Gastroesophageal sphincter (tissue), 4 donors: Measurements from ENCODE around the gene ITGAE. TPM values are rescaled to one million over a fixed set of nuclear protein-coding genes. Genes with fewer than 3 reads are reported as not detected.

Source experiments
- ATAC-seq: fragments of 150-250 bp; one replicate; pipeline ENCODE4 v1.9.1; 2016; ENCODE audit warnings: mild to moderate bottlenecking, moderate library complexity
- H3K27ac ChIP-seq, 4 donors: fragments of 200-600 bp; sonication (generic) in 3 of 4; 1 replicate in 3 of 4; 2 replicates in 1 of 4; pipeline ENCODE4 v1.5.1; 2016 to 2019
- H3K27me3 ChIP-seq: fragments of 200-600 bp; sonication (generic); one replicate; pipeline ENCODE4 v1.5.1; 2019
- H3K36me3 ChIP-seq, 2 donors: fragments of 200-600 bp; sonication (generic); one replicate each; pipeline ENCODE4 v1.5.1; 2019; ENCODE audit warnings: control low read depth in 1 of 2
- H3K4me1 ChIP-seq, 3 donors: fragments of 200-600 bp; sonication (generic); 1 replicate in 2 of 3; 2 replicates in 1 of 3; pipeline ENCODE4 v1.5.1; 2016 to 2019; ENCODE audit warnings: control low read depth in 2 of 3
- H3K4me3 ChIP-seq, 2 donors: fragments of 200-600 bp; sonication (generic); one replicate each; pipeline ENCODE4 v1.5.1; 2019; ENCODE audit warnings: mild to moderate bottlenecking in 1 of 2, moderate library complexity in 1 of 2
- H3K9me3 ChIP-seq, 3 donors: fragments of 200-600 bp; sonication (generic); one replicate each; pipeline ENCODE4 v1.5.1; 2017 to 2019; ENCODE audit warnings: control low read depth in 2 of 3
- EP300 ChIP-seq: sonication (generic); formaldehyde crosslinking; IDR thresholded peaks from one replicate; pipeline ENCODE4 v1.6.1; 2017; ENCODE audit warnings: antibody characterized with exemption, mild to moderate bottlenecking
- POLR2A ChIP-seq, 2 donors: fragments of 450-650 bp; IDR thresholded peaks; one replicate each; pipeline ENCODE4 v1.6.1; 2017; ENCODE audit warnings: antibody characterized with exemption in 2 of 2, mild to moderate bottlenecking in 2 of 2, moderate library complexity in 1 of 2
- POLR2AphosphoS5 ChIP-seq: sonication (generic); formaldehyde crosslinking; IDR thresholded peaks from one replicate; pipeline ENCODE4 v1.6.1; 2017; ENCODE audit warnings: antibody characterized with exemption
- WGBS, 2 donors: methylation state at CpG; one replicate each; pipeline ENCODE4 v1.1.5; 2018; ENCODE audit warnings: low coverage in 1 of 2; 5-methylcytosine and 5-hydroxymethylcytosine counted together
- total RNA-seq, 4 donors: library from RNA; depleted of rRNA; stranded (reverse); fragments of >200 nt; gene quantifications; one replicate each; pipeline ENCODE4 v1.1.0, GENCODE V29; 2016
- TF ChIP-seq, protein P1 (sequence below), 4 experiments: fragments of 200-600 bp in 2 of 4; fragments of 450-650 bp in 2 of 4; sonication (generic) in 1 of 4; IDR thresholded peaks; one replicate each; pipeline ENCODE4 v1.5.1; 2017 to 2019; ENCODE audit warnings: antibody characterized with exemption in 4 of 4, mild to moderate bottlenecking in 2 of 4, moderate library complexity in 2 of 4

Gene ITGAE
- total RNA-seq, 4 donors from 2014 or later, result 20.3 to 35.2 (median 21.7) TPM

- ATAC-seq, result no peak
- H3K9me3 ChIP-seq, result no peaks in the 10 kb centered on the region
- peaks cover 0 to 34% of the 10 kb centered on the region in 2 donors for H3K36me3 ChIP-seq
- peaks cover 0 to 48% (median 24%) of the 10 kb centered on the region in 3 donors for H3K4me1 ChIP-seq
- WGBS, 2 donors, result 16 to 25% methylated on average over 5 to 6 of the region's 6 CpGs
- H3K4me3 ChIP-seq, result peak overlapping the region; percentile 72 to 77
- H3K27me3 ChIP-seq, result no peaks in the 10 kb centered on the region
- H3K27ac ChIP-seq, result peak overlapping the region; percentile 6 to 92 (median 88)
- TF ChIP-seq POLR2AphosphoS5 (no peak), POLR2A (IDR thresholded peaks at IDR 0.05) (no peak), EP300 (no peak)
- TF ChIP-seq, protein P1, sequence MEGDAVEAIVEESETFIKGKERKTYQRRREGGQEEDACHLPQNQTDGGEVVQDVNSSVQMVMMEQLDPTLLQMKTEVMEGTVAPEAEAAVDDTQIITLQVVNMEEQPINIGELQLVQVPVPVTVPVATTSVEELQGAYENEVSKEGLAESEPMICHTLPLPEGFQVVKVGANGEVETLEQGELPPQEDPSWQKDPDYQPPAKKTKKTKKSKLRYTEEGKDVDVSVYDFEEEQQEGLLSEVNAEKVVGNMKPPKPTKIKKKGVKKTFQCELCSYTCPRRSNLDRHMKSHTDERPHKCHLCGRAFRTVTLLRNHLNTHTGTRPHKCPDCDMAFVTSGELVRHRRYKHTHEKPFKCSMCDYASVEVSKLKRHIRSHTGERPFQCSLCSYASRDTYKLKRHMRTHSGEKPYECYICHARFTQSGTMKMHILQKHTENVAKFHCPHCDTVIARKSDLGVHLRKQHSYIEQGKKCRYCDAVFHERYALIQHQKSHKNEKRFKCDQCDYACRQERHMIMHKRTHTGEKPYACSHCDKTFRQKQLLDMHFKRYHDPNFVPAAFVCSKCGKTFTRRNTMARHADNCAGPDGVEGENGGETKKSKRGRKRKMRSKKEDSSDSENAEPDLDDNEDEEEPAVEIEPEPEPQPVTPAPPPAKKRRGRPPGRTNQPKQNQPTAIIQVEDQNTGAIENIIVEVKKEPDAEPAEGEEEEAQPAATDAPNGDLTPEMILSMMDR (IDR thresholded peaks at IDR 0.05), result no peak
Measured at GRCh38 chr17:3722716-3723115, 78.3 kb downstream of the ITGAE start.

- ATAC-seq, result no peak
- Histone ChIP-seq H3K27me3 (no peaks in the 10 kb centered on the region), H3K4me1 (peaks cover 0 to 42% (median 20%) of the 10 kb centered on the region in 3 donors), H3K4me3 (no peak overlapping the region), H3K9me3 (no peaks in the 10 kb centered on the region), H3K27ac (no peak overlapping the region), H3K36me3 (peaks cover 4 to 69% of the 10 kb centered on the region in 2 donors)
- TF ChIP-seq POLR2AphosphoS5, result no peak
- TF ChIP-seq, protein P1 (IDR thresholded peaks at IDR 0.05), result no peak
- no peak for TF ChIP-seq EP300
- TF ChIP-seq POLR2A (IDR thresholded peaks at IDR 0.05), result no peak
Measured at GRCh38 chr17:3719265-3719664, 81.7 kb downstream of the ITGAE start.

DNA sequence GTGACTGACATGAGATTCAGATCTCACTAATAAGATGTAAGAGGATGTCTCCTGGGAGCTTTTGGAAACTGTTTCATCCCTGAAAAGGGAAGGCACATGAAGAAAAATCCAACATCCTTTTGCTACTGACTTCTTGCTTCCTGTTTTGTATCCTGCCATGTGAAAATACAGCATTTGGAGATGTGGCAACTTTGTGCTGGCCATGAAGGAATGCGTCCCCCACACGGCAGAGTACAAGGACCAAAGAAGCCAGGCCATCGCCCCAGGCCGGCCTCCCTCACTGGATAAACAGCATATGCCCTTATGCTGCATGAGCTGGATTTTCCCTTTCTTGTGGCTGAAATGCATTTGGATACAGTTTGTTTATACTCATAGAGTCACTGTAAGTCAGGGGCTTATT is 82.8 kb downstream of the ITGAE start:
- peaks cover 0 to 38% (median 16%) of the 10 kb centered on the region in 3 donors for H3K4me1 ChIP-seq
- no peaks in the 10 kb centered on the region for H3K9me3 ChIP-seq
- WGBS, 2 donors, result 93% methylated on average over 2 of the region's 4 CpGs; no CpG with 5 or more reads in 1 of the 2 donors
- no peak for ATAC-seq
- TF ChIP-seq EP300 (no peak), POLR2AphosphoS5 (no peak), POLR2A (IDR thresholded peaks at IDR 0.05) (no peak)
- TF ChIP-seq, protein P1 (IDR thresholded peaks at IDR 0.05), result no peak
- H3K27me3 ChIP-seq, result no peaks in the 10 kb centered on the region
- peaks cover 4 to 79% of the 10 kb centered on the region in 2 donors for H3K36me3 ChIP-seq
- H3K4me3 ChIP-seq, result no peak overlapping the region
- no peak overlapping the region for H3K27ac ChIP-seq

DNA sequence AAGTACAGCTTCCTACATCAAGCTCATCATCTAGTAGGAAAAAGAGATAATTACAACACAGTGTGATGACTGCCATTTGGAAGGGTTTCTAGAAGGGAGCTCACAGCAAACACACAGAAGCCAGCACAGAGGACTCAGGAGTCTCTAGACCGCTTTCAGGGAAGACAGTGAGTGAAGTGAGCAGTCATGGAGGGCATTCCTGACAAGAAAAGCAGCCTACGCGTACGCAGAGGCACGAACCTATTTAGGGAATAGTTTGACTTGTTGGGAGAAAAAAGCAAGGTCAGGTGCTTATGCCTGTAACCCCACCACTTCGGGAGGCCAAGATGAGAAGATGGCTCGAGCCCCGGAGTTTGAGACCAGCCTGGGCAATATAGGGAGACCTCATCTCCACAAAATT is 85.7 kb downstream of the ITGAE start:
- no peaks in the 10 kb centered on the region for H3K27me3 ChIP-seq
- H3K36me3 ChIP-seq, result peaks cover 4 to 88% of the 10 kb centered on the region in 2 donors
- no peak overlapping the region for H3K4me3 ChIP-seq
- ATAC-seq, result no peak
- H3K4me1 ChIP-seq, result peaks cover 0 to 10% (median 4%) of the 10 kb centered on the region in 3 donors
- H3K27ac ChIP-seq, result no peak overlapping the region
- no peaks in the 10 kb centered on the region for H3K9me3 ChIP-seq
- 74 to 80% methylated on average over 6 to 7 of the region's 8 CpGs for whole genome bisulfite sequencing, 2 donors
- TF ChIP-seq, protein P1 (IDR thresholded peaks at IDR 0.05), result no peak
- TF ChIP-seq EP300 (no peak), POLR2AphosphoS5 (no peak), POLR2A (IDR thresholded peaks at IDR 0.05) (no peak)

GRCh38 chr17:3712811-3713463 is 88.1 kb downstream of the ITGAE start:
- WGBS, 2 donors, result 58 to 71% methylated on average over 4 to 12 of the region's 13 CpGs
- no peaks in the 10 kb centered on the region for H3K4me1 ChIP-seq
- TF ChIP-seq, protein P1 (IDR thresholded peaks at IDR 0.05), result no peak
- TF ChIP-seq EP300, result no peak
- TF ChIP-seq POLR2AphosphoS5, result no peak
- TF ChIP-seq POLR2A (IDR thresholded peaks at IDR 0.05), result no peak
- H3K4me3 ChIP-seq, result no peak overlapping the region
- no peak overlapping the region for H3K27ac ChIP-seq
- H3K9me3 ChIP-seq, result no peaks in the 10 kb centered on the region
- no peaks in the 10 kb centered on the region for H3K27me3 ChIP-seq
- H3K36me3 ChIP-seq, result peaks cover 4 to 65% of the 10 kb centered on the region in 2 donors
- ATAC-seq, result no peak
